ENCODE results near the gene CHPF.

Gene CHPF

GRCh38 chr2:219508971-219509779 lies 34.4 kb downstream of the CHPF start:
- Histone ChIP-seq H3K4me1 (peaks cover 62% of the 10 kb centered on the region), H3K9ac (peak overlapping the region; percentile 38; the same call in 1 of the 2 replicates), H3K4me3 (peak overlapping the region; percentile 41; the same call in 1 of the 2 replicates), H3K4me2 (peak overlapping the region; percentile 98), H3K9me3 (no peaks in the 10 kb centered on the region), H3K36me3 (peaks cover 30% of the 10 kb centered on the region), H4K20me1 (no peaks in the 10 kb centered on the region), H3K27ac (peak overlapping the region; percentile 19; the same call in 1 of the 2 replicates), H3K27me3 (no peaks in the 10 kb centered on the region)
- TF ChIP-seq Cebpa-rat (IDR thresholded peaks at IDR 0.05), result no peak

- Histone ChIP-seq H3K9ac (no peak overlapping the region), H3K36me3 (peaks cover 36% of the 10 kb centered on the region), H3K4me1 (peaks cover 54% of the 10 kb centered on the region), H4K20me1 (no peaks in the 10 kb centered on the region), H3K27me3 (no peaks in the 10 kb centered on the region), H3K9me3 (no peaks in the 10 kb centered on the region), H3K4me2 (peak overlapping the region; percentile 98; the same call in 1 of the 2 replicates), H3K4me3 (no peak overlapping the region), H3K27ac (no peak overlapping the region)
- no peak for TF ChIP-seq Cebpa-rat (IDR thresholded peaks at IDR 0.05)
These were observed 35.2 kb downstream of the CHPF start for GRCh38 chr2:219508444-219508734.

GRCh38 chr2:219507581-219508443 lies 35.8 kb downstream of the CHPF start:
- Histone ChIP-seq H3K4me2 (peak overlapping the region; percentile 98; the same call in 1 of the 2 replicates), H3K36me3 (peaks cover 36% of the 10 kb centered on the region), H3K9me3 (no peaks in the 10 kb centered on the region), H4K20me1 (no peaks in the 10 kb centered on the region), H3K27me3 (no peaks in the 10 kb centered on the region), H3K27ac (no peak overlapping the region), H3K9ac (no peak overlapping the region), H3K4me3 (no peak overlapping the region), H3K4me1 (peaks cover 48% of the 10 kb centered on the region)
- no peak for TF ChIP-seq Cebpa-rat (IDR thresholded peaks at IDR 0.05)

GRCh38 chr2:219506802-219507526 lies 36.6 kb downstream of the CHPF start:
- H3K27ac ChIP-seq, result no peak overlapping the region

GRCh38 chr2:219506153-219506801 lies 37.3 kb downstream of the CHPF start:
- TF ChIP-seq Cebpa-rat (IDR thresholded peaks at IDR 0.05), result no peak
- Histone ChIP-seq H3K9me3 (no peaks in the 10 kb centered on the region), H3K9ac (no peak overlapping the region), H3K4me2 (no peak overlapping the region), H3K4me1 (peaks cover 34% of the 10 kb centered on the region), H3K4me3 (no peak overlapping the region), H4K20me1 (no peaks in the 10 kb centered on the region), H3K27me3 (no peaks in the 10 kb centered on the region), H3K27ac (no peak overlapping the region; the same call in 1 of the 2 replicates), H3K36me3 (peaks cover 41% of the 10 kb centered on the region)

More at GRCh38 chr2:219506802-219507526, 36.6 kb downstream of the CHPF start:
- peaks cover 39% of the 10 kb centered on the region for H3K36me3 ChIP-seq
- H3K27me3 ChIP-seq, result no peaks in the 10 kb centered on the region
- no peak for TF ChIP-seq Cebpa-rat (IDR thresholded peaks at IDR 0.05)
- H3K9me3 ChIP-seq, result no peaks in the 10 kb centered on the region
- no peak overlapping the region for H3K9ac ChIP-seq
- H4K20me1 ChIP-seq, result no peaks in the 10 kb centered on the region
- H3K4me3 ChIP-seq, result no peak overlapping the region
- no peak overlapping the region for H3K4me2 ChIP-seq
- peaks cover 40% of the 10 kb centered on the region for H3K4me1 ChIP-seq

- Histone ChIP-seq H3K4me1 (peaks cover 27% of the 10 kb centered on the region), H3K9ac (no peak overlapping the region), H3K36me3 (peaks cover 41% of the 10 kb centered on the region), H3K27ac (no peak overlapping the region), H3K4me3 (no peak overlapping the region), H3K4me2 (no peak overlapping the region), H3K27me3 (no peaks in the 10 kb centered on the region), H3K9me3 (no peaks in the 10 kb centered on the region), H4K20me1 (no peaks in the 10 kb centered on the region)
- no peak for TF ChIP-seq Cebpa-rat (IDR thresholded peaks at IDR 0.05)
These were observed 38.0 kb downstream of the CHPF start for GRCh38 chr2:219505585-219505984.

GRCh38 chr2:219502618-219503017 lies 41.0 kb downstream of the CHPF start:
- TF ChIP-seq Cebpa-rat (IDR thresholded peaks at IDR 0.05), result no peak
- Histone ChIP-seq H3K36me3 (peaks cover 41% of the 10 kb centered on the region), H4K20me1 (no peaks in the 10 kb centered on the region), H3K9me3 (no peaks in the 10 kb centered on the region), H3K4me2 (no peak overlapping the region), H3K4me3 (no peak overlapping the region), H3K9ac (no peak overlapping the region), H3K27ac (no peak overlapping the region), H3K27me3 (peaks cover 9% of the 10 kb centered on the region), H3K4me1 (peaks cover 20% of the 10 kb centered on the region)

GRCh38 chr2:219501849-219502248 lies 41.8 kb downstream of the CHPF start:
- Histone ChIP-seq H3K27ac (no peak overlapping the region), H3K9ac (no peak overlapping the region), H3K4me2 (no peak overlapping the region), H3K9me3 (no peaks in the 10 kb centered on the region), H3K27me3 (peaks cover 16% of the 10 kb centered on the region), H3K36me3 (peaks cover 38% of the 10 kb centered on the region), H3K4me1 (peaks cover 28% of the 10 kb centered on the region), H3K4me3 (no peak overlapping the region), H4K20me1 (no peaks in the 10 kb centered on the region)
- TF ChIP-seq Cebpa-rat (IDR thresholded peaks at IDR 0.05), result no peak

GRCh38 chr2:219500135-219500534 lies 43.5 kb downstream of the CHPF start:
- no peak for TF ChIP-seq Cebpa-rat (IDR thresholded peaks at IDR 0.05)
- H3K27ac ChIP-seq, result no peak overlapping the region

More at GRCh38 chr2:219500135-219500534, 43.5 kb downstream of the CHPF start:
- H3K36me3 ChIP-seq, result peaks cover 21% of the 10 kb centered on the region
- H3K9me3 ChIP-seq, result no peaks in the 10 kb centered on the region
- H3K9ac ChIP-seq, result no peak overlapping the region
- no peaks in the 10 kb centered on the region for H4K20me1 ChIP-seq
- peak overlapping the region; percentile 96 for H3K4me2 ChIP-seq
- peaks cover 33% of the 10 kb centered on the region for H3K27me3 ChIP-seq
- peaks cover 45% of the 10 kb centered on the region for H3K4me1 ChIP-seq
- H3K4me3 ChIP-seq, result no peak overlapping the region
